Gastroesophageal sphincter (tissue), 3 donors: Measurements from ENCODE around the gene GDF2.

Experiments
- POLR2A ChIP-seq, 2 donors: fragments of 450-650 bp; IDR thresholded peaks; one replicate each; pipeline ENCODE4 v1.6.1; 2017; ENCODE audit warnings: antibody characterized with exemption in 2 of 2, mild to moderate bottlenecking in 2 of 2, moderate library complexity in 1 of 2
- TF ChIP-seq, protein P1 (sequence below), 4 experiments: fragments of 200-600 bp in 2 of 4; fragments of 450-650 bp in 2 of 4; sonication (generic) in 1 of 4; IDR thresholded peaks; one replicate each; pipeline ENCODE4 v1.5.1; 2017 to 2019; ENCODE audit warnings: antibody characterized with exemption in 4 of 4, mild to moderate bottlenecking in 2 of 4, moderate library complexity in 2 of 4

DNA sequence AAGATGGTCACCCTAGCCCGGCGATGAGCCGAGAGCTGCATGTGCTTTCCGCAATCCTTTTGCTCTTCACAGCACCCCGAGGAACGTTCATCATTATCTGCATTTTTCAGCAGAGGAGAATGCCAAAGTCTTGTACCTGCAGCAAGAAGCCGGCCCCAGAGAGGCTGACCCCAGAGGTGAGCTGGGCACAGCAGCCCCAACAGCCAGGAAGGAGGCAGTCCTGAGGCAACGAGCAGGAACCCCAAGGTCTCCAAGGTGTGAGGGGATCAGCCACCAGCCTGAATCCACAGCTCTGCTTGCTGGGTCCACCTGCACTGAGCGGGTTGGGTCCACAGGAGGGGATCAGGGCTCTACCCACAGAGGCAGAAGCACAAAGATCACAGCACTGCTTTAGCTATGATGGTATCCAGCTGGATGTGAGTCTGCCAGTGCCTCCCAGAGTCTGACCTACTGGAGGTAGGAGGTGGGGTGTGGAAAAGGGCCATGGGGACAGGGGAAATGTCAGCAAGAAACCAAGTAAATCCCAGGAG is 39.1 kb upstream of the GDF2 start:
- TF ChIP-seq, protein P1, sequence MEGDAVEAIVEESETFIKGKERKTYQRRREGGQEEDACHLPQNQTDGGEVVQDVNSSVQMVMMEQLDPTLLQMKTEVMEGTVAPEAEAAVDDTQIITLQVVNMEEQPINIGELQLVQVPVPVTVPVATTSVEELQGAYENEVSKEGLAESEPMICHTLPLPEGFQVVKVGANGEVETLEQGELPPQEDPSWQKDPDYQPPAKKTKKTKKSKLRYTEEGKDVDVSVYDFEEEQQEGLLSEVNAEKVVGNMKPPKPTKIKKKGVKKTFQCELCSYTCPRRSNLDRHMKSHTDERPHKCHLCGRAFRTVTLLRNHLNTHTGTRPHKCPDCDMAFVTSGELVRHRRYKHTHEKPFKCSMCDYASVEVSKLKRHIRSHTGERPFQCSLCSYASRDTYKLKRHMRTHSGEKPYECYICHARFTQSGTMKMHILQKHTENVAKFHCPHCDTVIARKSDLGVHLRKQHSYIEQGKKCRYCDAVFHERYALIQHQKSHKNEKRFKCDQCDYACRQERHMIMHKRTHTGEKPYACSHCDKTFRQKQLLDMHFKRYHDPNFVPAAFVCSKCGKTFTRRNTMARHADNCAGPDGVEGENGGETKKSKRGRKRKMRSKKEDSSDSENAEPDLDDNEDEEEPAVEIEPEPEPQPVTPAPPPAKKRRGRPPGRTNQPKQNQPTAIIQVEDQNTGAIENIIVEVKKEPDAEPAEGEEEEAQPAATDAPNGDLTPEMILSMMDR (IDR thresholded peaks at IDR 0.05) = no peak
- TF ChIP-seq POLR2A (IDR thresholded peaks at IDR 0.05) = no peak
